Measurements from ENCODE around the gene ACO2.
"Not testable (repeated sequence)": the region's sequence is repeated elsewhere in the genome, so short reads cannot be mapped to it uniquely, and the experiment has no call there.

ACO2 gene

DNA sequence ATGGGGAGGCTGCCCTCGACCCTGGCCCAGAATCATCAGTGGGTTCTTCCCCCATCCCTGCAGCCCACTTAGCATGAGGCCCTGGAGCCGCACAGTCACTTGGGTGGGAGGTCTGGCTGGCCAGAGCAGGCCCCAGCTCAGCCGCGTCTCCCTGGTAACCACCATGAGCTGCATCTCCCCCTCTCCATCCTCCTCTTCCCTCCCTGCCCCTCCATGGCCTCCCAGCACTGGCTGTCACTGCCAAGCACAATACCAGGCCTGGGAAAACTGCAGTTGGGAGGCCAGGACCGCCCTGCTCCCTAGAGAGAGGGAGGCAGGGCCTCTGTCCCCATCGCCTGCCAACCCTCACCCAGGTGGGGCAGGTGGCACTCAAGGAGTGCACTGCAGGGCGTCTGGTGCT is 99.9 kb downstream of the ACO2 start:
- no peak for DNase-seq (ENCODE audit: low read depth)

DNA sequence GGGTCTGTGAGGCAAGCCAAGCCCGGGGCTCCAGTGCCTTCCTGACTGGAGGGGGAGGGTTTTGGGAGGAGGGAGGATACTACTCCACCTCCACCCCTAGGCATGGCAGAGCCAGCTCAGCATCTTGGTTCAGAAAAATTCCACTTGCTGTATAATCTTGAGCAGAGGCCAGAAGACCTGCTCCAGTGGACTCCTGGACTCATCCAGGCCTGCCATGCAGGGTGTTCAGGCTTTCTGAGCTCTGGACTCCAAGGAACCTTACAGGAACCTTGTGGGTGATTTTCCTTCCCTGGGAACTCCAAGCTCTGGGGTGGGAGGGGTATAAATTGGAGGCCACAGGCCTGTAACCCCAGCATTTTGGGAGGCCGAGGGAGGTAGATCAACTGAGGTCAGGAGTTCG is 101.3 kb downstream of the ACO2 start:
- DNase-seq (ENCODE audit: low read depth), result no peak

DNA sequence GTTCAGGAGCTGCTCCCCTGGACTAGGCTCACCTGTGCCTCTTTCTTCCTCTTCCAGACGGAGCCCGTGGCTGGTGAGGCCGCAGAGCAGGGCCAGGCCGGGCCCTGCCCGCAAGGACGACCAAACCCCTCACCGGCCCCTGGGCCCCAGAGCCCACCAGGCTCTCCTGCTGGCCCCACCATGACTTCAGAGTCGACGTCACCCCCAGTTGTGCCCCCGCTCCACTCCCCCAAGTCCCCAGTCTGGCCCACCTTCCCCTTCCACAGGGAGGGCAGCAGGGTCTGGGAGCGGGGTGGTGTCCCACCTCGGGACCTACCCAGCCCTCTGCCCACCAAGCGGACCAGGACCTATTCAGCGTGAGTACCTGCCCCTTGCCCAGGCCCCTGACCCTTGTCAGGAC is 102.9 kb downstream of the ACO2 start:
- no peak for DNase-seq (ENCODE audit: low read depth)

DNA sequence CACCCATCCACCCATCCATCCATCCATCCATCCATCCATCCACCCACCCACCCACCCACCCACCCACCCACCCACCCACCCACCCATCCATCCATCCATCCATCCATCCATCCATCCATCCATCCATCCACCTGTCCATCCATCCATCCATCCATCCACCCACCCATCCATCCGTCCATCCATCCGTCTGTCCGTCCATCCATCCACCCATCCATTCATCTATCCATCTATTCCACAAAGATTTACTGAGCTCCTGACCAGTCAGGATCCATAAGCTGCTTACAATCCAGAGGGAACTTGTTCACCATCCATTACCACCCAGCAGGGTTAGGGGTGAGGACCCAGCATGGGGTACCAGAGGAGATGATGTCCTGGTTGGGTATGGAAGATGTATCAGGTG is 103.4 kb downstream of the ACO2 start:
- DNase-seq (ENCODE audit: low read depth), result not testable (repeated sequence)

DNA sequence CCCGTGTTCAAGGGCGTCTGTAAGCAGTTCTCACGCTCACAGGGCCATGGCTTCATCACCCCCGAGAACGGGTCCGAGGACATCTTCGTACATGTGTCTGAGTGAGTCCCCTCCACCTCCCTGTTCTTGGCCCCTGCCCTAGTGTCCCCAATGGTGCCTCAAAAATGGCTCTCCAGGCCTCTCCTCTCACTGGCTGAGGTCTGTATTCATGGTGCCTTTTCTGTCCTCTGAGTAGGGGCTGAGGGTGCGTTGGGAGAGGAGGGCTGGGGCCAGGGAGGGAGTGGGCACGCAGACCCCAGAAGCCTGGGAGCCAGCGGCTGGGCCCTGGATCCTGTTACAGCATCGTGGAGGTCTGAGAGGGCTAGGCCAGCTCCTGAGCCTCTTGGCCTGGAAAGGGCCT is 104.8 kb downstream of the ACO2 start:
- no peak for DNase-seq (ENCODE audit: low read depth)

DNA sequence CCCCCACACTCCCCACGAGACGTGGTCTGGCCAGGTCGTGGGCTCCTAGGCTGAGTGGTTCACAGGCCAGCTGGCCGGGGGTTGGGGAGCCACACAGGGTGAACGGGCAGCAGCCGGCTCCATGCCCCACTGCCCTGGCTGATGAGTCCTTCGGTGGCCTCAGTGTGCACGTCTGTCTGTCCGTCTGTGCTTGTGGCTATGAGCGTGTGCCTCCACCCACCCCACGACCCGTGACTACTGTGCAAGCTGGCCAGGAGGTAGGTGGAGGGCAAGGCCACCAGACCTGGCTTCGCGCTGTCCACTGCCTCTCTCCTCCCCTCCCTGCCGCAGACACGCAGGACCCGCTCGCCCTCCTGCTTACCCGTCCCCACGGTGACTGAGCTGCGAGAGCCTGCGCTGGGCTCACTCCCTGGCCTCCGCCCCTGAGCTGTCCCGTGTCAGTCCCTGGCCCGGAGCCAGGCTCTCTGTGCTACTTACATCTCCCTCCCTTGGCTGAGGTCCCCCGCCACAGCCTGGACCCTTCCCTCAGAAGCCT is 106.0 kb downstream of the ACO2 start:
- DNase-seq (ENCODE audit: low read depth), result no peak

DNA sequence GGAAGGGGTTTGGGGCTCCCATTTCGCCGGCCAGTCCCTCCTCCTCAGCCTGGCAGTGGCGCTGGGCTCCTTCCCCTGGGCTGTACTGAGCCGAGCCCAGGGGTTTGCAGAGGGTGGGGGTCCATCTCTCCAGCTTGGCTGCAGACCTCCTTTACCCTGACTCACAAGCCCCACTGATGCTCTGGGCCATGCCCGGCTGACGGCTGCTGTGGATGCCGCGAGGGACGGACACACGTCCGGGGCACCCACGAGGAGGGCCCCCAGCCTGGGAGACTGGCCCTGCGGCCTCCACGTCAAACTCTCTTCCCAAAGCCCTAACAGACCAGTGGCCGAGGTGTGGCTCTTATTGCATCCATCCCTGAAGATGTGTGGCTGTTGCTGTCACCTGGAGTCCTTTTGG is 106.6 kb downstream of the ACO2 start:
- no peak for DNase-seq (ENCODE audit: low read depth)

DNA sequence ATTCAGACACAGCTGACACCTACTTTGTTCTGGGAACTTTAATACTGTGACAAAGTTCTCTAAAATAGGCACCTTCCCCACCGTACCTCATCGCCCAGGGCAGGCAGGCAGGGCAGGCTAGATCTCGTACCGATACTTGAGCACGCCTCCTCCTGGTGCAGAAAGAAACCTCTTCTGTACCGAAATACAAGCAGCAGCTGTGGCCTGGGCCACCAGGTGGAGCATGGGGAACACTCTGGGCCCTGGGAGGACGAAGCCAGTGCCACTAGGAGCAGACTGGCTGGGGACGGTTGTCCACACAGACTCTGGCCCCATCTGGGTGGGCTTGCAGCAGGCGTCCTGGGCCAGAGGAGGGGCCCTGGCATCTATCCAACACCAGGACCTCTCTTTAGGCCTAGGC is 108.0 kb downstream of the ACO2 start:
- DNase-seq (ENCODE audit: low read depth), result no peak

DNA sequence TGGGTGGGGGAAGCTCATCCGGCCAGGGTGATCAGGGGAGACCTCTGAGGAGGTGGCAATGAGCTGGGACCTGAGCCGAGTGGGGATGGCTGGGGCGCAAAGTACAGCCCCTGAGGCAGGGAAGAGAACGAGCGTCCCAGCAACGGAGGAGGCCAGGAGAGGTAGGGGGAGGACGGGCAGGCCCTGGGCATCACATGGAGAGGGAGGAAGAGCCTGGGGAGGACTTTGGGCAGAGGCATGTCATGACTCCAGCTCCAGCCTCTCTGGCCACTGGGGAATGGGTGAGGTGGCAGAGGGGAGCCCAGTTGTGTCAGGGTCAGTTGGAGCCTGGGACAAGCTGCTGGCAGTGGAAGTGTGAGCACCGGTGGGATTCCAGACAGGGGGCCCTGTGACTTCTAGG is 109.2 kb downstream of the ACO2 start:
- no peak for DNase-seq (ENCODE audit: low read depth)
